Transverse colon (tissue), 4 donors: ENCODE data around the gene COQ8B. TPM values are rescaled to one million over a fixed set of nuclear protein-coding genes. Genes with fewer than 3 reads are reported as not detected.

Source experiments
- DNase-seq: peaks from one replicate; pipeline ENCODE4 v3.0.0-alpha.2; 2019
- H3K27ac ChIP-seq, 4 donors: fragments of 200-600 bp; sonication (generic); 2 replicates each; pipeline ENCODE4 v1.5.1; 2016 to 2018; ENCODE audit warnings: inconsistent platforms in 4 of 4
- H3K27me3 ChIP-seq: fragments of 200-600 bp; sonication (generic); 2 replicates; pipeline ENCODE4 v1.5.1; 2017; ENCODE audit warnings: inconsistent platforms
- H3K36me3 ChIP-seq, 4 donors: fragments of 200-600 bp; sonication (generic); 2 replicates each; pipeline ENCODE4 v1.5.1; 2017 to 2019; ENCODE audit warnings: inconsistent platforms in 4 of 4
- H3K4me1 ChIP-seq, 4 donors: fragments of 200-600 bp; sonication (generic); 2 replicates each; pipeline ENCODE4 v1.5.1; 2017 to 2020; ENCODE audit warnings: inconsistent platforms in 4 of 4
- H3K4me3 ChIP-seq, 4 donors: fragments of 200-600 bp; sonication (generic); 1 replicate in 1 of 4; 2 replicates in 3 of 4; pipeline versions ENCODE4 v1.5.1 to v1.6.1; 2017 to 2019; ENCODE audit warnings: inconsistent platforms in 4 of 4
- H3K9me3 ChIP-seq, 2 donors: fragments of 200-600 bp; sonication (generic); 2 replicates each; pipeline ENCODE4 v1.5.1; 2017 to 2019; ENCODE audit warnings: inconsistent platforms in 2 of 2
- EP300 ChIP-seq: sonication (generic); formaldehyde crosslinking; IDR thresholded peaks from one replicate; pipeline ENCODE4 v1.6.1; 2017; ENCODE audit warnings: antibody characterized with exemption, low read depth
- POLR2A ChIP-seq: fragments of 450-650 bp; IDR thresholded peaks from one replicate; pipeline ENCODE4 v1.6.1; 2016; ENCODE audit warnings: antibody characterized with exemption, mild to moderate bottlenecking, moderate library complexity
- POLR2AphosphoS5 ChIP-seq, 3 donors: sonication (generic); formaldehyde crosslinking; IDR thresholded peaks; one replicate each; pipeline ENCODE4 v1.6.1; 2016; ENCODE audit warnings: antibody characterized with exemption in 3 of 3
- WGBS, 2 donors: methylation state at CpG; one replicate each; pipeline ENCODE4 v1.1.5; 2018; ENCODE audit warnings: low coverage in 1 of 2; 5-methylcytosine and 5-hydroxymethylcytosine counted together
- in situ Hi-C, 4 donors: fragments of 200-750 bp; cut with MboI; loops; one replicate each; pipeline versions ENCODE4 v1.15.0 to v1.15.1; 2017; ENCODE audit warnings: low sequenced_read_pairs in 3 of 4, low pct_ligation_motif_present in 1 of 4, low pct_unique_long_range_greater_than_20kb in 1 of 4
- intact Hi-C: fragments of 100-400 bp; cut with DNase I; formaldehyde crosslinking; loops from one replicate; pipeline ENCODE4 v1.15.1; 2023; ENCODE audit warnings: low total_unique reads
- total RNA-seq, 4 donors: library from RNA; depleted of rRNA; stranded (reverse); fragments of >200 nt; gene quantifications; one replicate each; pipeline ENCODE4 v1.1.0, GENCODE V29; 2016
- TF ChIP-seq, protein P1 (sequence below), 5 experiments: fragments of 200-600 bp in 3 of 5; fragments of 450-650 bp in 2 of 5; sonication (generic) in 3 of 5; IDR thresholded peaks; 1 replicate in 2 of 5; 2 replicates in 3 of 5; pipeline ENCODE4 v1.5.1; 2016 to 2017; ENCODE audit warnings: antibody characterized with exemption in 5 of 5, inconsistent platforms in 3 of 5, mild to moderate bottlenecking in 2 of 5, moderate library complexity in 1 of 5

Gene COQ8B
- total RNA-seq, 4 donors from 2014 or later = 15.3 to 41.2 (median 36.5) TPM

DNA sequence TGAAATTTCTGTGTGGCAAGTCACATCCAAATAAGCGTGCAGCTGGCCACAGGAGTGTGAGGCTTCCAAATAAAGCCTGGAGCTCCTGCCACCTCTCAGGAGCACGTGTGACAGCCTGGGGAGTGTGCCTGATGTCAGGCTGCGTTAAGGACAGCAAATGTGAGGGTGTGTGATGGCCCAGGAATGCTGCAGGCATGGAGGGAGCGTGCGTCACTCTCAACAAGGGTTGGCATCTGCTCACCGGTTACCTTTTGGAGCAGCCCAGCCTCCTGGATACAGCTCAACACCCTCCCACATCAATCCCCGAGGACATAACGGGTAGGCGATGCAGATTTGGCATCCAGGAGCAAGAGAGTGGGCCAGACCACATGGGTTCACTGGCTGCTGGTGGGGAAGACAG is 45.3 kb downstream of the COQ8B start:
- Histone ChIP-seq H3K4me1 (no peaks in the 10 kb centered on the region), H3K36me3 (peaks cover 0 to 34% (median 10%) of the 10 kb centered on the region in 4 donors), H3K9me3 (no peaks in the 10 kb centered on the region), H3K27ac (no peak overlapping the region), H3K4me3 (no peak overlapping the region), H3K27me3 (no peaks in the 10 kb centered on the region)
- WGBS, 2 donors = 84% methylated on average over 9 of the region's 9 CpGs; no CpG with 5 or more reads in 1 of the 2 donors
- DNase-seq = no peak
- in situ Hi-C loops = loop anchor here in 1 of 4 donors (25.0 kb wide), 2 partner anchors 466 to 591 kb away; partner anchors contain the start of gene HNRNPUL1
- intact Hi-C loops = no loop called here
- no peak for TF ChIP-seq EP300
- TF ChIP-seq, protein P1, sequence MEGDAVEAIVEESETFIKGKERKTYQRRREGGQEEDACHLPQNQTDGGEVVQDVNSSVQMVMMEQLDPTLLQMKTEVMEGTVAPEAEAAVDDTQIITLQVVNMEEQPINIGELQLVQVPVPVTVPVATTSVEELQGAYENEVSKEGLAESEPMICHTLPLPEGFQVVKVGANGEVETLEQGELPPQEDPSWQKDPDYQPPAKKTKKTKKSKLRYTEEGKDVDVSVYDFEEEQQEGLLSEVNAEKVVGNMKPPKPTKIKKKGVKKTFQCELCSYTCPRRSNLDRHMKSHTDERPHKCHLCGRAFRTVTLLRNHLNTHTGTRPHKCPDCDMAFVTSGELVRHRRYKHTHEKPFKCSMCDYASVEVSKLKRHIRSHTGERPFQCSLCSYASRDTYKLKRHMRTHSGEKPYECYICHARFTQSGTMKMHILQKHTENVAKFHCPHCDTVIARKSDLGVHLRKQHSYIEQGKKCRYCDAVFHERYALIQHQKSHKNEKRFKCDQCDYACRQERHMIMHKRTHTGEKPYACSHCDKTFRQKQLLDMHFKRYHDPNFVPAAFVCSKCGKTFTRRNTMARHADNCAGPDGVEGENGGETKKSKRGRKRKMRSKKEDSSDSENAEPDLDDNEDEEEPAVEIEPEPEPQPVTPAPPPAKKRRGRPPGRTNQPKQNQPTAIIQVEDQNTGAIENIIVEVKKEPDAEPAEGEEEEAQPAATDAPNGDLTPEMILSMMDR (IDR thresholded peaks at IDR 0.05) = no peak
- no peak for TF ChIP-seq POLR2A
- no peak for TF ChIP-seq POLR2AphosphoS5 (IDR thresholded peaks at IDR 0.05)

DNA sequence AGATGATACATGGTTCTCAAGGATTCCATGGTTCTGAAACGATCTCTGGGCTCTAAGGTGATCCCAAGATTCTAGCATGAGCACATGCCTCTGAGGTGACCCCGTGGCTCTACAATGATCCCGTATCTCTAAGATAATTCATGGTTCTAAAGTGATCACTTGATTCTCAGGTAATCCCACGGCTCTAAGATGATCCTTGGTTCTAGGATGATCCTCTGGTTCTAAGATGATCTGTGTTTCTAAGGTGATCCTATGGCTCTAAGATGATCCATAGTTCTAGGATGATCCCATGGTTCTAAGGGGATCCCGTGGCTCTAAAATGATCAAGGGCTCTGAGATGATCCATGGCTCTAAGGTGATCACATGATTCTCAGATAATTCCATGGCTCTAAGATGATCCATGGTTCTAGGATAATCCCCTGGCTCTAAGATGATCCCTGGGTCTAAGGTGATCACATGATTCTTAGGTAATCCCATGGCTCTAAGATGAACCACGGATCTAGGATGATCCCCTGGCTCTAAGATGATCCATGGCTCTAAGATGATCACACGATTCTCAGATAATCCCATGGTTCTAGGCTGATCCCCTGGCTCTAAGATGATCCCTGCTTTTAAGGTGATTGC is 47.6 kb downstream of the COQ8B start:
- Histone ChIP-seq H3K36me3 (peaks cover 0 to 24% (median 7%) of the 10 kb centered on the region in 4 donors), H3K9me3 (no peaks in the 10 kb centered on the region), H3K4me1 (no peaks in the 10 kb centered on the region), H3K27me3 (no peaks in the 10 kb centered on the region), H3K27ac (no peak overlapping the region), H3K4me3 (no peak overlapping the region)
- in situ Hi-C loops = loop anchor here in 3 of 4 donors (10.0 to 25.0 kb wide), 5 partner anchors 146 to 593 kb away; partner anchors contain the start of gene HNRNPUL1 (in 1 of the 3)
- TF ChIP-seq POLR2A = no peak
- TF ChIP-seq EP300 = no peak
- TF ChIP-seq POLR2AphosphoS5 (IDR thresholded peaks at IDR 0.05) = no peak
- TF ChIP-seq, protein P1 (IDR thresholded peaks at IDR 0.05) = no peak
- DNase-seq = no peak
- intact Hi-C loops = no loop called here
- WGBS, 2 donors = 89 to 92% methylated on average over 5 to 7 of the region's 7 CpGs

DNA sequence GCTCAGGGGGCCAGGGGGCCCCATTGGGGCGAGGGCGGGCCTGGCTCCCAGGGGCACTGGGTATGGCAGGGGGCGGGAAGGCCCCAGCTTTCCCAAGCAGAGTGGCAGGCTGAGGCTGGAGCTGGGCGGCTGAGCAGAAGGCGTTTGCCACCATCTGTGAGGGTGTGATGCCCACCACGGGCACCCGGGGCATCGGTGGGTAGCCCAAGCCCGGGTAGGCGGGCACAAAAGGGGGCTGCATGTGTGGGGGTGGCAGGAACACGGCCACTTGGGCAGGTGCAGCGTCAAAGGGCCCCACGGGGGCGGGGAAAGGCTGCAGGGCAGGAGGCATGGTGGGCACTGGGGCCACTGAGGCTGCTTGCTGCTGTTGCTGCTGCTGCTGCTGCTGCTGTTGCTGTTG is 49.1 kb downstream of the COQ8B start:
- Histone ChIP-seq H3K27ac (no peak overlapping the region), H3K9me3 (no peaks in the 10 kb centered on the region), H3K4me3 (no peak overlapping the region), H3K36me3 (peaks cover 0 to 20% (median 3%) of the 10 kb centered on the region in 4 donors), H3K4me1 (peaks cover 6 to 11% (median 8%) of the 10 kb centered on the region in 4 donors), H3K27me3 (no peaks in the 10 kb centered on the region)
- whole genome bisulfite sequencing, 2 donors = 94% methylated on average over 3 to 14 of the region's 14 CpGs
- in situ Hi-C loops = loop anchor here in 3 of 4 donors (10.0 to 25.0 kb wide), 5 partner anchors 147 to 595 kb away; partner anchors contain the start of gene HNRNPUL1 (in 1 of the 3)
- DNase-seq = no peak
- TF ChIP-seq, protein P1 (IDR thresholded peaks at IDR 0.05) = no peak
- no peak for TF ChIP-seq POLR2A
- TF ChIP-seq POLR2AphosphoS5 (IDR thresholded peaks at IDR 0.05) = no peak
- TF ChIP-seq EP300 = no peak
- intact Hi-C loops = no loop called here

DNA sequence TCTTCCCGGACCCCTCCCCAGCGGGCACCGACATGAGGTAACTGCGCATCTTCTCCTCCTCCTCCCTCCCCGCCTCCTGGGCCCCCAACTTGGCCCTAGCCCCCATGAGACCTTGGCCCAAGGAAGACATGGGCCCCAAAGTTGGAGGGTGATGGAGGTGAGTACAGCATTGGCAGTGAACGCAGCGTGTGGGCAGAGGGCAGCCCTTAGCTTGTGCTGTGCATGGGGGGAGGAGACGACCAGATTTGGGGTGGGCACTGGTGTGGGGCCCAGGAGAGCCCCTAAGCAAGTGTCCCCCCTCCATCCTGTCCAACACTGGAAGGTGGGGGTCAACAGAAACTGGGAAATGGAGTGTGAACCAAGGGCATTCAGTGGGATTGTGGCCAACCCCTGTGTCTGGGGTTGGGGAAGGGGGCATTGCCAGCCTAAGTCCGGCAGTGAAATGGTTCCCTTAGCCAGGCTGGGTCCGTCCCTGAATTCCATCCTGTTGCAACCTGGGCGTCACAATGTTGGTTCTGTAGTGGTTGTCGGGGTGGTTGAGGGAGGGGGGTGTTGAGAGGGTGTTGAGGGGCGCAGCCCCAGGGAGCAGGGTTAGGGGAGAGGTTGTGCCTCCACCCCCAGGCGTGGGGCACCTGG is 49.8 kb downstream of the COQ8B start:
- intact Hi-C loops = no loop called here
- Histone ChIP-seq H3K4me3 (no peak overlapping the region), H3K36me3 (peaks cover 0 to 17% (median 3%) of the 10 kb centered on the region in 4 donors), H3K27ac (no peak overlapping the region), H3K4me1 (peaks cover 7 to 14% (median 11%) of the 10 kb centered on the region in 4 donors), H3K9me3 (no peaks in the 10 kb centered on the region), H3K27me3 (no peaks in the 10 kb centered on the region)
- TF ChIP-seq POLR2A (no peak), EP300 (no peak), POLR2AphosphoS5 (IDR thresholded peaks at IDR 0.05) (no peak)
- TF ChIP-seq, protein P1 (IDR thresholded peaks at IDR 0.05) = no peak
- WGBS, 2 donors = 87% methylated on average over 13 of the region's 14 CpGs; no CpG with 5 or more reads in 1 of the 2 donors
- no peak for DNase-seq
- in situ Hi-C loops = loop anchor here in 3 of 4 donors (10.0 to 25.0 kb wide), 5 partner anchors 148 to 595 kb away; partner anchors contain the start of gene HNRNPUL1 (in 1 of the 3)
